ENCODE data around the gene GBX2.

The GBX2 gene

DNA sequence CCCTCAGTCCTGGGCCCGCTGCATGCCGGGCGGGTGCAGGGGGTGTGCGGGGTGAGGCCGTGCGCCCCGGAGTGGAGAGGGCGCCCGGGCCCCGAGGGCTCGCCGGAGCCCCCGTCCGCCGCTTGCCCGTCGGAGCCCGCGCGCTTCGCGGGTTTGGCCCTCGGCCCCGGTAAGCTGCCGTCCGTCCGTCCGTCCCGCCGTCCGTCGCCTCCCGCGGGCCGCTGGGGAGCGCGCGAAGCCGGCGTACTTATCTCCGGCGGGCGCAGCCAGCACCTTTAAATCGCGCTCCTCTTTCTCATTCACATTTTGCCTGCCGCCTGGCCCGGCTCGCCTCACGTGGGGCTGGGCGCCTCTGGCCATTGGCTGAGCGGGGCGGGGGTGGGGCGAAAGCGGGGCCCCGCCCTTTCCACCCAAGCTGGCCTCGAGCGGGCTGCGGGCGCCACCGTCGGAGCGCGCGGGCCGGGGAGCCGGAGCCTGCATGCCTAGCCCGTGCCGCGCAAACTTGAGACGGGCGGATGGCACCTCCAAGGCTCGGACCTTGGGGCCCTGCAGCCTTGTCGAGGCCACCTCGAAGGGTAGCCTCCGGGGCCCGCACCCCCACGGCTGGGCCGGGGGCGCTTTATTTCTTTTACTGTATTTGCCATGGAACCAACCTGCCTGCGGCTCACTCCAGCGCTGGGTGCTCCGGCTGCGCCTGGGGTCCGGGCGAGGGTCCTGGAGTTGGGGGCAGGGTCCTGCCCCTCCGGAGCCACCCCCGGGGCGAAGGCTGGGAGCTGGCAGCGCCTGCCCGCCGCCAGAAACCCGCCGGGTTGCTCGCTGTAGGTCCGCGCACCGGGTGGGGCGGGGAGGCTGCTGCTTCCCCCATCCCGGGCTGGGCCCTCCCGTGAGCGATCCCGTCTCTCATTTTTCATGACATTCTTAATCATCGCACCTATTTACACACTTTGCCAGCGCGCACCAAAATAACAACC is at the start of gene GBX2:
GBX2 (minus strand) TSS at position 277 of the 971 bp plus-strand sequence. CDS start 415 bp downstream, outside the sequence.
- DNase-seq (ENCODE audit: low read depth in 4 of 4, low spot score in 1 of 4), result no peak

DNA sequence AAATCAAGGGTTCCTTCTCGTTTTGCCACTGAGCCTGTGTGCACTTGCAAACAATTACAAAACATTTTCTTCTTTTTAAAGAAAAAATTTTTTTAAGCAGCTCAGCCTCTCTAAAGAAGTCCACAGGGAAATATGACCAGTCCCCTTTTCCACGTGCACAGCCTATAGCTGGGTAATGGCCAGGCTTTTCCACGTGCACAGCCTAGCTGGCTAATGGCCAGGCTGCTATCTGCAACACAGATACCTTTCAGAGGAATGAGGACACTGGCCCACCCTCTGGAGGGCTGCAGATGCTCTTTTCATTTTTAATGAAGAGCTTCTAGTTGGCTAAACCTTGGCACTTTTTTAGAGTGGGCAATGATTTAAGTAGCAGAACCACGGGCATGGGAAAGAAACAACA is 49.7 kb upstream of the GBX2 start:
- no peak for DNase-seq (ENCODE audit: low read depth in 4 of 4, low spot score in 1 of 4)

DNA sequence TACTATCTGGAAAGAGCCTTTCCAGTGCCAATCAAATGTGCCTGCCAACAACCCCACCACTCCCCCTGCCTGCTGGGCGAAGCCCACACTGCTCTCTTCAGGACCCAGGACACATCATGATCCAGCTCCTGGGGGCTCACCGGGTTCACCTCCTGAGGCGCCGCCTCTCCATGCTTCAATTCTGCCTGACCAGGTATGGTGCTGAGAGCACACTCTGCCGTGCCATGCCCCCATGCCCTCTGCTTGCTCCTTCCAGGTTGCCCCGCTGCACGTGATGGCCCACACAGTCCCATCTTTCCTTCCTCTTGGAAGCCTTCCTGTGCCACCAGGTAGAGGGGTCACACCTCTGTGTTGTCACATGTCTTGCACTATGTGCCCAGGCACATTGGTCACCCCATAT is 48.5 kb upstream of the GBX2 start:
- DNase-seq (ENCODE audit: low read depth in 4 of 4, low spot score in 1 of 4), result no peak

DNA sequence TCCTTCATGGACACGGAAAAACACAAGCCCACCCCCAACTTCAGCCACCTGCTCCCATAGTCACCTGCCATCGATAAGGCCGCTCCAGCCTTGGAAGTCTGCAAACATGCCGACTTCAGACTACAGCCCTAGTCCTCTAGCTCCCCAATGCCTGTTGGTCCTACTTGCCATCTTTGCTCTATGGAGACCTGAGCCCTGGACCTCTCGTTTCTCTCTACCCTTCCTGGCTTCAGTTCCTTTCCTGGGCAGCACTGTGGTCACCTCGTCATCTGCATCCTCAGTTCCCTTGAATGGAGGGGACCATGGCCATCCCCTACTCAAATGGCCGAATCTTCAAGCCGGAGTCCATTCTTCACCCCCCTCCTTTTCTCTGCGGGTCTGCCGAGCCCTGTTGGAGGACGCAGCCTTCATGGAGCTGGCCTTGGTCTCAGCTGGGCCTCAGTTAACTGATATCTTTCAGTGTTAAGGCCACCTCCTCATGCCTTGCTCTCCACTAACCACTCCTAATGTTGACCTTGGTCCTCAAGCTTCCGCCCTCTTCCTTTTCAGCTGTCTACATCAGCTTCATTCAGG is 47.7 kb upstream of the GBX2 start:
- DNase-seq (ENCODE audit: low read depth in 4 of 4, low spot score in 1 of 4), result no peak

- no peak for DNase-seq (ENCODE audit: low read depth in 4 of 4, low spot score in 1 of 4)
Measured at GRCh38 chr2:236215196-236215595, 47.0 kb upstream of the GBX2 start.

DNA sequence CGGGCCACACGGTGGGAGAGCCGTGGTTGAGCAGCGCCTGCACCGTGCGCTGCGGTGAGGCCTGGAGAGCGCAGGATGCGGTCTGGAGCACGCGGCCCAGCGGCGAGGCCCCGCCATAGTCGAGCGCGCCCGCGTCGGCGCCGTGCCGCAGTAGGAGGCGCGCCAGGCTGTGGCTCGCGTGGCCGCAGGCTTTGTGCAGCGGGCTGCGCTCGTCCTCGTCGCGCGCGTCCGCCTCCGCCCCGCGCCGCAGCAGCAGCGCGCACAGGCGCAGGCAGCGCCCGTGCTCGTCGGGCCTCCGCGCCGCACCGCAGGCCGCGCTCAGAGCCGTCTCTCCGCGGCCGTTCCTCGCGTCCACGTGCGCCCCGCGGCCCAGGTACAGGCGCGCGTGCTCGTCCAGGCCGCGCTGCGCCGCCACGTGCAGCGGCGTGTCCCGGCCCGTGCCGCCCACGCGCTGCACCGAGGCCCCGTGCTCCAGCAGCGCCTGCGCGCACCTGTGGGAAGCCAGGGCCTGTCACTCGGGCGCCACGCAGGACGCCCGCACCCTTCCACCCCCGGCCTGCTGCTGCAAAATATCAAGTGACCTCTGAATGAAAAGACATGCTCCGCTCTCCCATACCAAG is 46.3 kb upstream of the GBX2 start:
- DNase-seq (ENCODE audit: low read depth in 4 of 4, low spot score in 1 of 4), result no peak

DNA sequence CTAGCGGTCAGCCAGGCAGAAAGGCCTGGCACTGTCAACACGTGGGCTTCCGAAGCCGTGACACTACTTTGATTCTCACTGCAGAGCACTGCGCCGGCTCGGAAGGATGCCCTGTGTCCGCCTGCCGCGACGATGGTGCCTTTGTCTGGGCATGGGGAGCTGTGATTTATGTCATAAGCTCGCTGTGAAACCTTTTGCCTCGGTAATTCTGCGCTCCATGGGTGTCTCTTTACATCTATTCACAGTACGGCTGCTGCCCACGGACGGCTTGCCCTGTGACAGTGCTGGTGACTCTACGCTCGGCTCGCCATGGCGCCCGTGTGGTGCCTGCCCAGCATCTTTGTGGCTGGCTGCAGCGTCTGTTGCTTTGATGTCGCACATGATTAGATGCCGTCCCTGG is 43.1 kb upstream of the GBX2 start:
- DNase-seq (ENCODE audit: low read depth in 4 of 4, low spot score in 1 of 4), result no peak

GRCh38 chr2:236210536-236210935 is 42.4 kb upstream of the GBX2 start:
- no peak for DNase-seq (ENCODE audit: low read depth in 4 of 4, low spot score in 1 of 4)

GRCh38 chr2:236209996-236210395 is 41.8 kb upstream of the GBX2 start:
- DNase-seq (ENCODE audit: low read depth in 4 of 4, low spot score in 1 of 4), result no peak

GRCh38 chr2:236209535-236209934 is 41.3 kb upstream of the GBX2 start:
- no peak for DNase-seq (ENCODE audit: low read depth in 4 of 4, low spot score in 1 of 4)

DNA sequence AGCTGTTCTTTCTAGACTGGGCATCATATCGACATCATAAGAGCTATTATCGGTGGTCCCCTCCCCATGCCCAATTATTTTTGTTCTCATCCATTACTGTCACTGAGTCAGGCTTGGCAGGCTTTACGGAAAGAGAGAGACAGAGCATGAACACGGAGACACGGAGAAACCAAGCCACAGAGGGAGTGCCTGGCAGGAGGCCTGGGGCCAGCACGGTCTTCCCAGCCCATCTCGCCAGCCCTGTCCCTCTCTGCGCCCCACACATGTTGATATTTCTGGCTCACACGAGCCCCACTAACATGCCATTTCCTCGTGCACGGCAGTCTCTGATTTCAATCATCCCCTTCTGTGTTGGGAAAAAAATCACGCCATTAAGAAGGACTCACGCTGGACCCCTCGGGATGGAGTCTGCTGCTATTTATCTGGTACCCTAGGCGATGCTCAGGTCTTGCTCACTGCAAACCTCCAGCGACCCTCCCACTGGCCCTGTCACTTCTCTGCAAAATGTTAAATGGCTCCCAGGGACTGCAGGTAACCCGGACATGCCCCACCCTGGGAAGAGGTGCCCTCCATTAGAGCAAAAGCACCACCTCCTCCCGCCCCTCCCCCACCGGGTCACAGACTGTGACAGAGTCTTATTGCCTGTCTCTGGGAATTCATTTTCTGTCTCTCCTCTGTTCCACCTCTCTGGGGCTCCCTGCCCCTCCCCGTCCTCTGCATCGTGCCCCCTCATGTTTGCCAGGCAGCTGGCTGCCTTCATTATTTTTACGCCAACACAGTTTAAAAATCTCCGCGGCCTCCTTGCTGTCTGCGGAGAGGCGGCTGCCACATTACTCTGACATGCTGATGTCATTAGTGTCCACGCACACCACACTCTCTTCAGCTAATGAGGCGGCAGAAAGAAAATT is 40.1 kb upstream of the GBX2 start:
- DNase-seq (ENCODE audit: low read depth in 4 of 4, low spot score in 1 of 4), result no peak

GRCh38 chr2:236207472-236207871 is 39.3 kb upstream of the GBX2 start:
- DNase-seq (ENCODE audit: low read depth in 4 of 4, low spot score in 1 of 4), result no peak

DNA sequence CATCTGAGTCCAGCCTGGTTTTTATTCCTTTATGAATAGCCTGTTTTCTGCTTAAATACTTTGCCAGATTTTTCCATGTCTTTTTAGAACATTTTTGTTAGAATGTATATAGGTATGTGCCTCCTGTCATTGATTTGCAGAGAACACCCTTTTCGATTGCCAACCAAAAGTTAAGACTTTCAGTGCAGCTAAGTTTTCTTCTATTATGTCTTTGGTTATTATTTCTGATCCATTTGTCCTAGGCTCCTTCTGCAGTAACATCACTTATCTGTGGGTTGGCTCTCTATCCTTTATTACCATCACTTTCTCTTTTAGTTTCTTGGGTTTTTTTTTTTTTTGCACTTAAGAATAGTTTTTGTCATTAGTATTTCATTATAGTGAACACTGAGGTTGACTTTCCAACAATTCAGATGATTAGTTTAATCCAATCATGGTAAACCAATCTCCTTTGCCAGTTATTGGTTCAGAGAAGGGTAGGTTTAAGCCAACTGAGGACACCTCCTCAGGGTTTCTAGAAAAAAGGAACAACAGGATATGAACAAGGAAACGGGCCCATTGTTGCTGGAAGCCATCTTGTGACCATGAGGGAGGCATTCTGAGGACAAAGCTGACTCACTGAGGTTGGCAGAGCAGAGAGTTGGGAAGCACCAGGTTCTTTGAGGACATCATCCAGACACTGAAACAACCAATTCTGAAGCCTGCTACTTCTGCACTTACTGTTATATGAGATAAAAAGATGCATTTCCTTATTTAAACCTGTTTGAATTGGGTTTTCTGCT is 37.9 kb upstream of the GBX2 start:
- no peak for DNase-seq (ENCODE audit: low read depth in 4 of 4, low spot score in 1 of 4)

- no peak for DNase-seq (ENCODE audit: low read depth in 4 of 4, low spot score in 1 of 4)
Measured at GRCh38 chr2:236204953-236205352, 36.8 kb upstream of the GBX2 start.

DNA sequence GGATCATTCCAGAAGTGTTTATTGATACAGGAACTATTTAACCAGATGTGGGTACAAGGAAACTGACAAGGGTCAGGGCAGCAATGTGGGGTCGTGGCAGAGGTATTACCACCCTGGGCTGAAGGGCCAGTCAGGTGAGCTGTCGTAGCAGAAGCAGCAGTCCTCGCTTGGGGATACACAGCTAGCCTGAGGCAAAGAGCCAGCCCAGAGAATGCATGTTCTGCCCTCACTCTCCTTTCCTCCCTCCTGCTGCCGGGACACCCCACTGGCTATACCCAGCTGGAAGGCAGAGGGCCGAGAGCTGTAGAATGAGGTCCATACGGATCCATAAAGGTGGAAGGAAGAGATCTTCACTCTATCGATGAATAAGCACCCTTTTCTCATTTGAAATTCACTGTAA is 32.2 kb upstream of the GBX2 start:
- DNase-seq (ENCODE audit: low read depth in 4 of 4, low spot score in 1 of 4), result no peak

GRCh38 chr2:236196366-236196765 is 28.2 kb upstream of the GBX2 start:
- DNase-seq (ENCODE audit: low read depth in 4 of 4, low spot score in 1 of 4), result no peak

DNA sequence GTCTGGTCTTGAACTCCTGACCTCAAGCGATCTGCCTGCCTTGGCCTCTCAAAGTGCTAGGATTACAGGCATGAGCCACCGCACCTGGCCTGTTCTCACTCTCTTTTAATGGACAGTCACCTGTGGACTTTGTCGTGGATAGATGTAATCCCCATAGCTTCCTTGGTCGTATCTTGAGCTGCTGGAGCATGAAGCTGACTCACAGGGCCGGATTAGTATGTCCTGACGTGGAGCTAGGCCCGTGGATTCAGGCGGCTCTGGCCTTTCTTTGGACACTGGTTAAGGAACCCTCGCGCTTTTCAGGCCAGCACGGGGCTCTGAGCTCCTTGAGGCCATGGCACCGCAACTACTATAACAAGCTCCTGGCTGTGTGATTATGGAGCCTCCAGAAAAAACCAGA is 27.5 kb upstream of the GBX2 start:
- DNase-seq (ENCODE audit: low read depth in 4 of 4, low spot score in 1 of 4), result no peak

- no peak for DNase-seq (ENCODE audit: low read depth in 4 of 4, low spot score in 1 of 4)
Measured at GRCh38 chr2:236194786-236195185, 26.6 kb upstream of the GBX2 start.

GRCh38 chr2:236193026-236193425 is 24.8 kb upstream of the GBX2 start:
- no peak for DNase-seq (ENCODE audit: low read depth in 4 of 4, low spot score in 1 of 4)

- no peak for DNase-seq (ENCODE audit: low read depth in 4 of 4, low spot score in 1 of 4)
Measured at GRCh38 chr2:236190674-236191073, 22.5 kb upstream of the GBX2 start.
